WERI-Rb-1 (cell line): ENCODE data around the gene PLXNA4.
A peak's percentile ranks its signal among the peaks of the same experiment; 100 is the strongest.

Experiments used
- DNase-seq: peaks from one replicate; pipeline ENCODE4 v3.0.0-alpha.2; 2020
- H3K27ac ChIP-seq: fragments of 250-450 bp; sonication (Bioruptor Pico); 2 replicates; pipeline ENCODE4 v1.5.1; 2020; ENCODE audit warnings: mild to moderate bottlenecking, moderate library complexity
- H3K27me3 ChIP-seq: fragments of 250-450 bp; sonication (Bioruptor Pico); 2 replicates; pipeline ENCODE4 v1.5.1; 2021; ENCODE audit warnings: mild to moderate bottlenecking, low read depth, moderate library complexity; ENCODE audit not compliant: insufficient read depth, severe bottlenecking
- H3K36me3 ChIP-seq: fragments of 250-450 bp; sonication (Bioruptor Pico); 2 replicates; pipeline ENCODE4 v1.5.1; 2020; ENCODE audit warnings: mild to moderate bottlenecking, moderate library complexity
- H3K4me3 ChIP-seq: 2 replicates; pipeline ENCODE4 v1.5.1; 2011; ENCODE audit warnings: low read depth, mild to moderate bottlenecking, control low read depth, low read length
- H3K9me3 ChIP-seq: fragments of 250-450 bp; sonication (Bioruptor Pico); 2 replicates; pipeline ENCODE4 v1.5.1; 2021; ENCODE audit warnings: mild to moderate bottlenecking, moderate library complexity; ENCODE audit not compliant: severe bottlenecking
- TF ChIP-seq, protein P1 (sequence below): IDR thresholded peaks from 2 replicates; pipeline ENCODE4 v1.5.1; 2011; ENCODE audit warnings: low read depth, mild to moderate bottlenecking, control low read depth, inconsistent platforms, low read length

The PLXNA4 gene

DNA sequence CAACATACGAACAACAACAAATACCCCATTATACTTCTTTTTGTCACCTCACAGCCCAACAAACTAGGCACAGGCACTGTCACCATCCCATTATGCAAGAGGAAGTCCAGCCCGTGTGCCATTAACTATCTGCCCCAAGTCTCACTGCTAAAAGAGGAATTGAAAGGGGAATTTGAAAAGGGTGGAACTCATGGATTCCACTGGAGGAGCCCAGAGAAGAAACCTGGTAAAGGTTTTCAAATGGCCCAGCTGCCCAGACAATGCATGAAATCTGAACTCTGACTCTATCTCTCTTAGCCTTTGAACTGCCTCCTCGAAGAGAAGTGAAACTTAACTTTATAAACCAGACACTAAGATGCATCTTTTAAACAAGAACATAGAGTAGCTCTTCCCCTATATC is 130.0 kb downstream of the PLXNA4 start:
- Histone ChIP-seq H3K27me3 (no peaks in the 10 kb centered on the region), H3K36me3 (no peaks in the 10 kb centered on the region), H3K9me3 (no peaks in the 10 kb centered on the region), H3K27ac (no peak overlapping the region), H3K4me3 (no peak overlapping the region)
- TF ChIP-seq, protein P1, sequence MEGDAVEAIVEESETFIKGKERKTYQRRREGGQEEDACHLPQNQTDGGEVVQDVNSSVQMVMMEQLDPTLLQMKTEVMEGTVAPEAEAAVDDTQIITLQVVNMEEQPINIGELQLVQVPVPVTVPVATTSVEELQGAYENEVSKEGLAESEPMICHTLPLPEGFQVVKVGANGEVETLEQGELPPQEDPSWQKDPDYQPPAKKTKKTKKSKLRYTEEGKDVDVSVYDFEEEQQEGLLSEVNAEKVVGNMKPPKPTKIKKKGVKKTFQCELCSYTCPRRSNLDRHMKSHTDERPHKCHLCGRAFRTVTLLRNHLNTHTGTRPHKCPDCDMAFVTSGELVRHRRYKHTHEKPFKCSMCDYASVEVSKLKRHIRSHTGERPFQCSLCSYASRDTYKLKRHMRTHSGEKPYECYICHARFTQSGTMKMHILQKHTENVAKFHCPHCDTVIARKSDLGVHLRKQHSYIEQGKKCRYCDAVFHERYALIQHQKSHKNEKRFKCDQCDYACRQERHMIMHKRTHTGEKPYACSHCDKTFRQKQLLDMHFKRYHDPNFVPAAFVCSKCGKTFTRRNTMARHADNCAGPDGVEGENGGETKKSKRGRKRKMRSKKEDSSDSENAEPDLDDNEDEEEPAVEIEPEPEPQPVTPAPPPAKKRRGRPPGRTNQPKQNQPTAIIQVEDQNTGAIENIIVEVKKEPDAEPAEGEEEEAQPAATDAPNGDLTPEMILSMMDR: no peak
- DNase-seq: no peak

GRCh38 chr7:132443761-132444520 is 132.3 kb downstream of the PLXNA4 start:
- Histone ChIP-seq H3K36me3 (no peaks in the 10 kb centered on the region), H3K9me3 (no peaks in the 10 kb centered on the region), H3K27me3 (no peaks in the 10 kb centered on the region), H3K4me3 (no peak overlapping the region), H3K27ac (no peak overlapping the region)
- TF ChIP-seq, protein P1: peak; percentile 29; the same call in 1 of the 2 replicates
- DNase-seq: no peak

- Histone ChIP-seq H3K36me3 (no peaks in the 10 kb centered on the region), H3K27me3 (no peaks in the 10 kb centered on the region), H3K27ac (no peak overlapping the region), H3K4me3 (no peak overlapping the region), H3K9me3 (no peaks in the 10 kb centered on the region)
- no peak for DNase-seq
- TF ChIP-seq, protein P1: no peak
Measured at GRCh38 chr7:132441935-132442334, 134.3 kb downstream of the PLXNA4 start.

DNA sequence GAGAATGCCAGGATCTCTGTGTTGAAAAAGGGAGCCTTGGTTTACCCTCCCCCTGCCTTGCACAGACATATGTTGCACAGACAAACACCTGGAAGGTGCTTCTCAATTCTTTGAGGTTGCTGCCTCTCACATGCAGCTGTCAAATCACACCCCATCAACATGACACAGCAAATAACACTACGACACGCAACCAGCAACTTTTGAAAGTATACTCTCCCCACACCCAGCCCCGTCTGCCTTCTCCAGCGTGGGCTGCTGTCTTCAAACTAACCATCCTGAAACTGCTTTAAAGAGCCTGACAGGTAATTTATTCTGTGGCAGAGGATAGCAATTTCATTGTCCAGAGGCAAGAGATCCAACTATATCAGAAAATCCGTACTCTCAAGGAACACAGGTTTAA is 136.1 kb downstream of the PLXNA4 start:
- TF ChIP-seq, protein P1: no peak
- no peaks in the 10 kb centered on the region for H3K36me3 ChIP-seq
- H3K27me3 ChIP-seq: no peaks in the 10 kb centered on the region
- DNase-seq: no peak
- no peaks in the 10 kb centered on the region for H3K9me3 ChIP-seq
- H3K27ac ChIP-seq: no peak overlapping the region
- H3K4me3 ChIP-seq: no peak overlapping the region

DNA sequence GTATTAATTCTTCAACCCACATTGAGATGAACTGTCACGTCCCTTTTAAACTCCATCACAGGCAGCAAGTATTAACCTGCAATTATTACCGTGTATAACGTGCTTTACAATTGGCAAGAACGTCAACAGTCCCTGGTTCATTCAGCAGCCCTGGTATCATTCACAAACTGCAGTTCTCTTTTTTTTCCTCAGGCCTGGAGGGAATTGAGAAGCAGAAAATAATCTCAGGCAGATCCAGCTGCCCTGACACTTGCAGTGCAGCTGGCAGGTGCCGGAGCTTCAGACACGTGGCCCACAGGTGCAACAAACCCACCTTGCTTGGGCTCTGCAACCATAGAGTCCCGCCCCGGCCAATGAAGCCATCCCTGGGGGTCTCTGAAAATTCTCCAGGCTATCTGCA is 137.3 kb downstream of the PLXNA4 start:
- Histone ChIP-seq H3K27ac (no peak overlapping the region), H3K9me3 (no peaks in the 10 kb centered on the region), H3K27me3 (no peaks in the 10 kb centered on the region), H3K36me3 (no peaks in the 10 kb centered on the region), H3K4me3 (no peak overlapping the region)
- TF ChIP-seq, protein P1: no peak
- no peak for DNase-seq

DNA sequence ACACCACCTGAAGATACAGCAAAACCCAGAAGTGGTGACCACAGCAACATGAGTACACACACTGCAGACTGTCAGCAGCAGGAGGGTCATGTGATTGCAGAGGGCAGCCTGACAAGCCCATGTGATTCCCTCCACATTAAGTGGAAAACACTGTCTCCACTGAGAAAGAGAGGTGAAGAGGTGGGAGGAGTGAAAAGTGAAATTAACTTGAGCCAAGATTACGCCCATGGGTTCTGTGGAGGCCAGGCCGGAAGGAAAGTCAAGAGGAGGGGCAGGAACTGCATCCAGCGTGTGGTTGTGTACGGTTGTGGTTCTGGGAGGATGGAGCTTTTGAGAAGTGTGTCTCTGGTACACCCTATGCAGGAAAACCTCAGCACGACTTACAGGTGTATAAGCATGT is 138.5 kb downstream of the PLXNA4 start:
- Histone ChIP-seq H3K4me3 (no peak overlapping the region), H3K27me3 (no peaks in the 10 kb centered on the region)
- no peak for DNase-seq

More for the DNA sequence above, 138.5 kb downstream of the PLXNA4 start:
- TF ChIP-seq, protein P1: no peak
- no peaks in the 10 kb centered on the region for H3K36me3 ChIP-seq
- H3K9me3 ChIP-seq: no peaks in the 10 kb centered on the region
- H3K27ac ChIP-seq: no peak overlapping the region
